ENCODE measurements around the gene ZNF74.

Gene ZNF74

GRCh38 chr22:20422271-20423007 lies 28.5 kb downstream of the ZNF74 start:
- no peak for DNase-seq

GRCh38 chr22:20423008-20423905 lies 29.3 kb downstream of the ZNF74 start:
- DNase-seq, result no peak

GRCh38 chr22:20423906-20424551 lies 30.1 kb downstream of the ZNF74 start:
- DNase-seq, result no peak

- DNase-seq, result no peak
These were observed 30.6 kb downstream of the ZNF74 start for GRCh38 chr22:20424568-20424931.

GRCh38 chr22:20424932-20425565 lies 31.1 kb downstream of the ZNF74 start:
- DNase-seq, result no peak

GRCh38 chr22:20425566-20426258 lies 31.8 kb downstream of the ZNF74 start:
- no peak for DNase-seq

GRCh38 chr22:20426259-20426615 lies 32.3 kb downstream of the ZNF74 start:
- no peak for DNase-seq

GRCh38 chr22:20427104-20427944 lies 33.4 kb downstream of the ZNF74 start:
- DNase-seq, result no peak

- no peak for DNase-seq
These were observed 34.0 kb downstream of the ZNF74 start for GRCh38 chr22:20427945-20428417.

- no peak for DNase-seq
These were observed 34.7 kb downstream of the ZNF74 start for GRCh38 chr22:20428496-20429253.

GRCh38 chr22:20429254-20430100 lies 35.5 kb downstream of the ZNF74 start:
- no peak for DNase-seq

- no peak for DNase-seq
These were observed 36.3 kb downstream of the ZNF74 start for GRCh38 chr22:20430101-20430719.

- no peak for DNase-seq
These were observed 37.0 kb downstream of the ZNF74 start for GRCh38 chr22:20430720-20431510.

GRCh38 chr22:20431511-20432192 lies 37.7 kb downstream of the ZNF74 start:
- DNase-seq, result no peak

GRCh38 chr22:20432244-20432686 lies 38.3 kb downstream of the ZNF74 start:
- DNase-seq, result no peak

- no peak for DNase-seq
These were observed 39.2 kb downstream of the ZNF74 start for GRCh38 chr22:20433191-20433590.

GRCh38 chr22:20433686-20434241 lies 39.8 kb downstream of the ZNF74 start:
- DNase-seq, result no peak

Data from DMS 273 treated with DMSO at 0.1 percent for 48 hours (cell line).